Small intestine (tissue), 16 donors: ENCODE data around the gene PRSS8. TPM values are rescaled to one million over a fixed set of nuclear protein-coding genes. Genes with fewer than 3 reads are reported as not detected.
A peak's percentile ranks its signal among the peaks of the same experiment; 100 is the strongest.

Experiments
- DNase-seq, 2 donors: peaks; one replicate each; pipeline versions ENCODE4 v3.0.0 to v3.0.0-alpha.2; 2013
- FAIRE-seq: peaks from 2 replicates; lab custom pipeline; 2012; peaks lifted over from hg19 to GRCh38; lab: Jason Lieb, UNC
- H3K27ac ChIP-seq, 3 donors: one replicate each; pipeline ENCODE4 v1.5.1; 2013; ENCODE audit warnings: low read length in 2 of 3, mild to moderate bottlenecking in 2 of 3, control low read depth in 1 of 3, inconsistent platforms in 1 of 3, low read depth in 1 of 3, moderate library complexity in 1 of 3
- H3K27me3 ChIP-seq, 3 donors: one replicate each; pipeline ENCODE4 v1.6.1; 2013; ENCODE audit warnings: low read length in 3 of 3, inconsistent platforms in 1 of 3; ENCODE audit not compliant: control insufficient read depth in 3 of 3, insufficient read depth in 3 of 3
- H3K36me3 ChIP-seq, 3 donors: one replicate each; pipeline ENCODE4 v1.6.1; 2013; ENCODE audit warnings: low read length in 3 of 3, inconsistent platforms in 1 of 3, low read depth in 1 of 3, mild to moderate bottlenecking in 1 of 3, moderate library complexity in 1 of 3; ENCODE audit not compliant: control insufficient read depth in 3 of 3, insufficient read depth in 2 of 3
- H3K4me1 ChIP-seq, 3 donors: one replicate each; pipeline ENCODE4 v1.6.1; 2013; ENCODE audit warnings: low read length in 2 of 3, inconsistent platforms in 1 of 3, low read depth in 1 of 3, mild to moderate bottlenecking in 1 of 3, moderate library complexity in 1 of 3; ENCODE audit not compliant: control insufficient read depth in 3 of 3, insufficient read depth in 2 of 3
- H3K4me3 ChIP-seq, 3 donors: one replicate each; pipeline ENCODE4 v1.5.1; 2013; ENCODE audit warnings: low read length in 3 of 3, control low read depth in 1 of 3, inconsistent platforms in 1 of 3, low read depth in 1 of 3, mild to moderate bottlenecking in 1 of 3, moderate library complexity in 1 of 3
- H3K9me3 ChIP-seq, 2 donors: one replicate each; pipeline ENCODE4 v1.6.1; 2013; ENCODE audit warnings: low read depth in 1 of 2, low read length in 1 of 2; ENCODE audit not compliant: control insufficient read depth in 2 of 2, insufficient read depth in 1 of 2
- WGBS, 3 donors: extraction: QIAGEN DNeasy Blood & Tissue Kit; methylation state at CpG; one replicate each; pipeline ENCODE4 v1.1.7; 2013; 5-methylcytosine and 5-hydroxymethylcytosine counted together
- long read RNA-seq, 10 donors: transcript quantifications; one replicate each; lab custom pipeline, GENCODE V29; 2026
- polyA plus RNA-seq, 4 donors: library from polyadenylated mRNA; stranded (reverse) in 3 of 4; unstranded in 1 of 4; fragments of 200-250 nt in 3 of 4; fragments of 120-200 nt in 1 of 4; gene quantifications; one replicate each; pipeline versions ENCODE4 v1.2.1 to v1.2.3, GENCODE V29; 2013
- donor health status: healthy with polysubstance abuse.
- donor health status: control.
- donor health status: control.
- donor health status: Bipolar disorder and iron deficiency.
- donor health status: healthy.

The PRSS8 gene
- 100 to 1,000 TPM; 220 to 393 (median 292) TPM for polyA plus RNA-seq
- long read RNA-seq, donor 1, result 0 reads
- long read RNA-seq, donor 2, partial matches to known transcripts, result 34 of 54 reads
- long read RNA-seq, donor 2, other reads (novel, unspliced or antisense), result 20 of 54 reads
- long read RNA-seq, donor 3, partial matches to known transcripts, result 95 of 133 reads
- long read RNA-seq, donor 3, other reads (novel, unspliced or antisense), result 38 of 133 reads
- long read RNA-seq, donor 4, result 0 reads
- long read RNA-seq, donor 5, partial matches to known transcripts, result 37 of 51 reads
- long read RNA-seq, donor 5, other reads (novel, unspliced or antisense), result 14 of 51 reads
- long read RNA-seq, donor 6, partial matches to known transcripts, result 105 of 179 reads
- long read RNA-seq, donor 6, other reads (novel, unspliced or antisense), result 73 of 179 reads
- long read RNA-seq, donor 7, result 0 reads
- long read RNA-seq, donor 8, result 0 reads
- long read RNA-seq, donor 9, partial matches to known transcripts, result 33 of 49 reads
- long read RNA-seq, donor 9, other reads (novel, unspliced or antisense), result 13 of 49 reads
- long read RNA-seq, donor 10, partial matches to known transcripts, result 113 of 176 reads
- long read RNA-seq, donor 10, other reads (novel, unspliced or antisense), result 63 of 176 reads

- Histone ChIP-seq H3K27ac (peak within 1 kb of the TSS; percentile 90 to 98 (median 94)), H3K27me3 (no peaks in the 10 kb centered on the region), H3K9me3 (no peaks in the 10 kb centered on the region), H3K4me3 (peak within 1 kb of the TSS; percentile 51 to 94 (median 94)), H3K4me1 (peaks cover 0 to 68% (median 8%) of the 10 kb centered on the region in 3 donors), H3K36me3 (peaks cover 0 to 40% (median 0%) of the 10 kb centered on the region in 3 donors)
- DNase-seq, result peak; percentile 95
- 21 to 46% (median 29%) methylated on average over 20 to 22 of the region's 22 CpGs for WGBS, 3 donors
- no peak for FAIRE-seq
Measured at GRCh38 chr16:31135535-31136286, at the start of gene PRSS8. Gene PRSS8, minus strand, starts transcription at chr16:31135727. Its CDS starts 229 bp downstream, at chr16:31135498.

DNA sequence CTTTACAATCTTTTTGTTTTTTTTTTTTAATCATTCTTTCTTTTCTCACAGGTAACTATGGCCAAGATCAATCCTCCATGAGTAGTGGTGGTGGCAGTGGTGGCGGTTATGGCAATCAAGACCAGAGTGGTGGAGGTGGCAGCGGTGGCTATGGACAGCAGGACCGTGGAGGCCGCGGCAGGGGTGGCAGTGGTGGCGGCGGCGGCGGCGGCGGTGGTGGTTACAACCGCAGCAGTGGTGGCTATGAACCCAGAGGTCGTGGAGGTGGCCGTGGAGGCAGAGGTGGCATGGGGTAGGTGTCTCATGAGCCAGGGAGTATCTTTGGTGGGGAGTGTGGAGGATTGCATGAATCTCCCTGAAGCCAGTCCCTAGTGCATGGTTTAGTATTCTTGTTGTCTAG is 49.4 kb upstream of the PRSS8 start:
- DNase-seq (no peak), FAIRE-seq (no peak)
- Histone ChIP-seq H3K4me1 (peaks cover 0 to 7% (median 3%) of the 10 kb centered on the region in 3 donors), H3K9me3 (no peaks in the 10 kb centered on the region), H3K27me3 (no peaks in the 10 kb centered on the region), H3K4me3 (no peak overlapping the region), H3K36me3 (peaks cover 42 to 47% (median 45%) of the 10 kb centered on the region in 3 donors), H3K27ac (no peak overlapping the region)
- WGBS, 3 donors, result 78 to 95% (median 93%) methylated on average over 14 of the region's 14 CpGs

- DNase-seq (no peak), FAIRE-seq (no peak)
- peaks cover 39 to 41% (median 41%) of the 10 kb centered on the region in 3 donors for H3K36me3 ChIP-seq
- H3K27ac ChIP-seq, result no peak overlapping the region
- no peak overlapping the region for H3K4me3 ChIP-seq
- WGBS, 3 donors, result 76 to 83% (median 80%) methylated on average over 10 of the region's 10 CpGs
- no peaks in the 10 kb centered on the region for H3K27me3 ChIP-seq
- no peaks in the 10 kb centered on the region for H3K9me3 ChIP-seq
- H3K4me1 ChIP-seq, result peaks cover 0 to 7% (median 3%) of the 10 kb centered on the region in 3 donors
Measured at GRCh38 chr16:31183432-31184428, 48.2 kb upstream of the PRSS8 start.

GRCh38 chr16:31182391-31182790 is 46.9 kb upstream of the PRSS8 start:
- Histone ChIP-seq H3K27ac (no peak overlapping the region), H3K4me1 (peaks cover 0 to 7% (median 3%) of the 10 kb centered on the region in 3 donors), H3K36me3 (peaks cover 34 to 35% (median 34%) of the 10 kb centered on the region in 3 donors), H3K9me3 (no peaks in the 10 kb centered on the region), H3K4me3 (peak overlapping the region in 2 of 3 donors; percentile 16 to 98), H3K27me3 (no peaks in the 10 kb centered on the region)
- DNase-seq (no peak), FAIRE-seq (no peak)
- WGBS, 3 donors, result 11 to 20% (median 18%) methylated on average over 7 of the region's 7 CpGs

DNA sequence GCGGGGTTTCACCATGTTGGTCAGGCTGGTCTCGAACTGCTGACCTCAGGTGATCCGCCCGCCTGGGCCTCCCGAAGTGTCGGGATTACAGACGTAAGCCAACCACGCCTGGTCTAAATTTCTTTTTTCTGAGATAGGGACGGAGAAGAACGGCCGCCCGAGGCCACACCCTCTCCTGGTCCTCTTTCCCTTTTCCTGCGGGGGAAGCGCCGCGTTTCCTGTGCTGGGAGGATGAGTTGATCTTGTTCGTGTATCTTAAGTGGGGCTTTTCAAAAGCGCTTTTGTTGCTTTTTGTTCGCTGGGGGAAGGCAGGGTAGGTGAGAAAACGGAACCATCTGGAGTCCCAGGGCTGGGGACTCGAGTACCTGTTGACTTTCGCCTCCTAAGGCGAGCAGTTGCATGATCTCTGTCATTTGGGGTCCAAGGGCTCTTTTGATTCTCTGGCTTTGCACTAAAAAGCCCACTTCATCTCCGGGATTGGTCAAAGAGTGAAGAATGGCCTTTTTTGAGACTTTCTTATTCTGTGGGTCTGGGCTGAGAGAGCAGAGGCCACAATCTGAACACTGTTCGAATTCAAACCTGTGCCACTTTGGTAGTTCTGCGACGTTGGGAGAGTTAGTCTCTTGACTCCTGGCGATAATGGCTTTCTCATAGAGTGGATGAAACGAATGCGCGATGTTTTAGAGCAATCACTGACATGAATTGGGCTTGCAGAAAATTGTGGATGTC is 45.7 kb upstream of the PRSS8 start:
- H3K9me3 ChIP-seq, result no peaks in the 10 kb centered on the region
- peak overlapping the region; percentile 70 to 98 (median 78) for H3K4me3 ChIP-seq
- H3K27ac ChIP-seq, result peak overlapping the region in 2 of 3 donors; percentile 88 to 98
- 2 to 3% (median 3%) methylated on average over 31 of the region's 31 CpGs for WGBS, 3 donors
- FAIRE-seq (no peak), DNase-seq (peak; percentile 45 to 46)
- H3K36me3 ChIP-seq, result peaks cover 23 to 30% (median 25%) of the 10 kb centered on the region in 3 donors
- no peaks in the 10 kb centered on the region for H3K27me3 ChIP-seq
- peaks cover 0 to 7% (median 3%) of the 10 kb centered on the region in 3 donors for H3K4me1 ChIP-seq

DNA sequence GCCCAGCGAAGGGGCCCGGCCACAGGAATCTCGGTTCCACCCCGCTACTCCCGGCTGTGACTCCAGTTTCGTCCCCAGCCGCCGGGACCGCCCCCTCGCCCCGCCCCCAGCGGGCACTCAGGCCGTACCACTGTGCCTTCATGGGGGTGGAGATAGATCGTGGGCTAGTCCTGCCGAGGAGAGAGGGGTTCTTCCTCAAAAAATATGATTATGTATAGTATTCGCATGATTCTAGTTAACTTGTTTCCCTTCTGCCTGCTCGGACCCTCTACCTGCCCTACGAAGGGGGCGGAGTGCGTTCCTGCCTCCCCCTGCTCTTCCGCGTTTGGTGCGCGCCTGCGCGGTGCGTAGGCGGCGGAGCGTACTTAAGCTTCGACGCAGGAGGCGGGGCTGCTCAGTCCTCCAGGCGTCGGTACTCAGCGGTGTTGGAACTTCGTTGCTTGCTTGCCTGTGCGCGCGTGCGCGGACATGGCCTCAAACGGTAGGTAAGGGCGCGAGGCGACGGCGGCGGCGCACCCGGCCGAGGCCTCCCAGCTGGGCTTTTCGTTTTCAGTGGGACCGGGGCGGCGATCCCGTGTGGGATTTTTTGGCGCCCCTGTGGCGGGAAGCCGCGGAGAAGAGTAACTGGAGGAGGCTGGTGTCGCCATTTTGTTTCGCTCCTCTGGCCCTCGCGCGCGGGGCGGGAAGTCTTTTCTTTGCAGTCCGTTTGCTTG is 44.4 kb upstream of the PRSS8 start, which contains the start of gene FUS:
Gene FUS, plus strand, starts transcription at position 393 of the 713 bp plus-strand sequence. Its CDS starts 76 bp downstream, at position 469.
- H3K36me3 ChIP-seq, result peaks cover 14 to 25% (median 14%) of the 10 kb centered on the region in 3 donors
- no peaks in the 10 kb centered on the region for H3K27me3 ChIP-seq
- peak within 1 kb of the TSS; percentile 85 to 98 (median 88) for H3K27ac ChIP-seq
- WGBS, 3 donors, result 0% methylated on average over 64 to 69 of the region's 69 CpGs
- peak within 1 kb of the TSS; percentile 70 to 98 (median 78) for H3K4me3 ChIP-seq
- FAIRE-seq (no peak), DNase-seq (peak; percentile 90 to 97)
- H3K9me3 ChIP-seq, result no peaks in the 10 kb centered on the region
- peaks cover 0 to 7% (median 3%) of the 10 kb centered on the region in 3 donors for H3K4me1 ChIP-seq
